ENCODE results near the gene CLASP1. TPM values are rescaled to one million over a fixed set of nuclear protein-coding genes. Genes with fewer than 3 reads are reported as not detected.

CLASP1 gene
- total and polyA plus RNA-seq, 2 donors (not counting 3 experiments of a cell fraction or from before 2014, with no cell fraction given): 10.0 to 57.9 TPM

DNA sequence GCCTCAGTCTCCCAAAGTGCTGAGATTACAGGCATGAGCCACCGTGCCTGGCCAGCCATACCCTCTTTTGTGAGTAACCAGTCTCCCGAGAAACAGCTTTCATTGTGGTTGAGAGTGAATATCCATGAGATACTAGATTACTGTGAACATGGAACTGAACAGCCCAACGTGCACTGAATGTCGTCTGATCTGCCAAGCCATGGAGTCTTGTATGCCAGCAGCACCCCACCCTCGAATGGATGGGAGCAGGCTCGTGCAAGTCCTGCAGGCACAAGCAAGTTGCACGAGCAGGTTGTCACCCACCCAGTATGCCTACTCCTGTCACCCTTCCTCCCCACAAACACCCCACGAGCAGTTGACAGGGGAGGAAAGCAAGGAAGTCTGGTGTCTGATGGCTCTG, 327.8 kb downstream of the CLASP1 start:
- intact Hi-C loops (cut with micrococcal nuclease) (loop anchor here (10.0 kb wide), 1 partner anchor 197 kb away; no protein-coding TSS in a partner anchor), dilution Hi-C loops (cut with MboI; ENCODE audit: extremely low pct_ligation_motif_present, low sequenced_read_pairs) (no loop called here)
- H3K27ac ChIP-seq (ENCODE audit: insufficient read depth, low read depth, low read length): no peak overlapping the region
- ChIA-PET CTCF (interaction anchor here (1.0 to 2.5 kb wide), 2 partner anchors 193 to 226 kb away, joined by 4 to 7 read pairs (median 5); no protein-coding TSS in a partner anchor), POLR2A (no interaction called here)
- no peaks in the 10 kb centered on the region for H3K4me1 ChIP-seq (ENCODE audit: control insufficient read depth, extremely low read depth, insufficient read depth, low read length)
- no peak overlapping the region for H2AFZ ChIP-seq (ENCODE audit: low read depth, low read length)
- H3K4me3 ChIP-seq (replicated peaks in 1 of 3; ENCODE audit: insufficient read depth in 1 of 3, low read depth in 1 of 3, low read length in 3 of 3): no peak overlapping the region
- no peaks in the 10 kb centered on the region for H3K79me2 ChIP-seq (ENCODE audit: control insufficient read depth, insufficient read depth, low read length)
- no peak for DNase-seq (ENCODE audit: low read depth, low spot score)
- TF ChIP-seq MAX (IDR thresholded peaks at IDR 0.05; ENCODE audit: insufficient read depth, insufficient read length) (no peak), JUN (IDR thresholded peaks at IDR 0.05; ENCODE audit: borderline replicate concordance, insufficient read depth, insufficient read length, low read depth) (no peak), POLR2AphosphoS5 (IDR thresholded peaks at IDR 0.05; ENCODE audit: insufficient read depth, low read depth, low read length) (no peak), CTCF (IDR thresholded peaks at IDR 0.05; ENCODE audit: extremely low read depth in 1 of 2, insufficient read depth in 1 of 2, low read depth in 1 of 2, low read length in 2 of 2) (no peak), GATA2 (IDR thresholded peaks at IDR 0.05; ENCODE audit: insufficient read depth, insufficient read length, low read depth, low read length) (no peak)
- BruUV-seq (replicated peaks): no TSS peak
- H3K9me1 ChIP-seq (replicated peaks; ENCODE audit: control insufficient read depth, extremely low read depth, insufficient read depth, low read length): no peaks in the 10 kb centered on the region
- H3K9me3 ChIP-seq (replicated peaks; ENCODE audit: control insufficient read depth, insufficient read depth, low read length): no peaks in the 10 kb centered on the region
- FAIRE-seq: no peak
- H3K9ac ChIP-seq (replicated peaks; ENCODE audit: extremely low read depth, insufficient read depth, low read length): no peak overlapping the region
- no peaks in the 10 kb centered on the region for H4K20me1 ChIP-seq (replicated peaks; ENCODE audit: control insufficient read depth, extremely low read depth, insufficient read depth, low read length)
- peaks cover 0 to 2% of the 10 kb centered on the region in 2 experiments for H3K27me3 ChIP-seq (ENCODE audit: control insufficient read depth in 2 of 2, insufficient read depth in 2 of 2, low read length in 2 of 2)
- no peaks in the 10 kb centered on the region for H3K36me3 ChIP-seq (ENCODE audit: control insufficient read depth in 2 of 2, extremely low read depth in 1 of 2, insufficient read depth in 2 of 2, low read length in 2 of 2)
- no peak overlapping the region for H3K4me2 ChIP-seq (ENCODE audit: insufficient read depth, low read length)

All from endothelial cell of umbilical vein (primary cell).